BJ (cell line): ENCODE data around the gene GJC1. TPM values are rescaled to one million over a fixed set of nuclear protein-coding genes. Genes with fewer than 3 reads are reported as not detected.
"Not testable (repeated sequence)": the region's sequence is repeated elsewhere in the genome, so short reads cannot be mapped to it uniquely, and the experiment has no call there.

Source experiments
- CTCF ChIA-PET: fragments of 350-600 bp; formaldehyde crosslinking; extraction: SDS; loops from one replicate; lab custom pipeline; 2021; ENCODE audit warnings: antibody characterized with exemption, inconsistent platforms; lab: Yijun Ruan, JAX
- POLR2A ChIA-PET: fragments of 300-600 bp; sonication (Branson Sonifier 250); formaldehyde crosslinking; extraction: SDS; loops from one replicate; lab custom pipeline; 2021; ENCODE audit warnings: antibody characterized with exemption; lab: Charles Lee
- DNase-seq: peaks from one replicate; pipeline ENCODE4 v3.0.0-alpha.2; 2011; ENCODE audit warnings: low read depth
- H3K27me3 ChIP-seq: 2 replicates; pipeline ENCODE4 v1.6.0; 2011; ENCODE audit warnings: low read length; ENCODE audit not compliant: control insufficient read depth, insufficient read depth
- H3K36me3 ChIP-seq: 2 replicates; pipeline ENCODE4 v1.5.1; 2011; ENCODE audit warnings: low read length; ENCODE audit not compliant: control insufficient read depth, insufficient read depth
- H3K4me3 ChIP-seq: 2 replicates; pipeline ENCODE4 v1.5.1; 2011; ENCODE audit warnings: low read depth, mild to moderate bottlenecking, control low read depth, low read length
- CTCF ChIP-seq: IDR thresholded peaks from 2 replicates; pipeline ENCODE4 v1.5.1; 2011; ENCODE audit warnings: low read depth, mild to moderate bottlenecking, control low read depth, inconsistent platforms, low read length, moderate library complexity; ENCODE audit not compliant: insufficient read depth
- polyA plus RNA-seq: library from polyadenylated mRNA; depleted of rRNA; stranded (reverse); fragments of >200 nt; gene quantifications from 2 replicates; pipeline ENCODE4 v1.2.3, GENCODE V29; 2011

Gene GJC1
- polyA plus RNA-seq, 1 experiment = 26.5 TPM

GRCh38 chr17:44812263-44812662 is 17.8 kb downstream of the GJC1 start:
- TF ChIP-seq CTCF = no peak
- no peak overlapping the region for H3K4me3 ChIP-seq
- CTCF ChIA-PET = interaction anchor here (0.7 to 0.8 kb wide), 2 partner anchors 33 to 158 kb away, joined by 5 to 6 read pairs; no protein-coding TSS in a partner anchor
- no peaks in the 10 kb centered on the region; the same call in 1 of the 2 replicates for H3K36me3 ChIP-seq
- POLR2A ChIA-PET = no interaction called here
- no peak for DNase-seq
- no peaks in the 10 kb centered on the region for H3K27me3 ChIP-seq

DNA sequence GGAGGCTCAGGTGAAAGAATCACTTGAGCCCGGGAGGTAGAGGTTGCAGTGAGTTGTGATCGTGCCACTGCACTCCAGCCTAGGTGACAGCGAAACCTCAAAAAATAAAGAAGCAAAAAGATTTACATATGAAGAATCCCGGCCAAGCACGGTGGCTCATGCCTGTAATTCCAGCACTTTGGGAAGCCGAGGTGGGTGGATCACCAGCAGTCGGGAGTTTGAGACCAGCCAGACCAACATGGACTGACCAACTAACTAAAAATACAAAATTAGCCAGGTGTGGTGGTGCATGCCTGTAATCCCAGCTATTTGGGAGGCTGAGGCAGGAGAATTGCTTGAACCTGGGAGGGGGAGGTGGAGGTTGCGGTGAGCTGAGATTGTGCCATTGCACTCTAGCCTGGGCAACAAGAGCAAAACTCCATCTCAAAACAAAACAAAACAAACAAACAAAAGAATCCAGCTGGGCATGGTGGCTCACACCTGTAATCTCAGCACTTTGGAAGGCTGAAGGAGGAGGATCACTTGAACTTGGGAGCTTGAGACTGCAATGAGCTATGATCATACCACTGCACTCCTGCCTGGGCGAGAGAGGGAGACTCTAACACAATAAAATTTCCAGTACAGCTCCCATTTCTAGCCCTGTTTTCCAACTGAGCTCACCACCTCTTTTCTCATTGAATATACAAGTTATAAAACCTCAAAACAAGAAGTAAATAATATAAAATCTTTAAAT is 21.3 kb downstream of the GJC1 start:
- H3K27me3 ChIP-seq, H3K4me3 ChIP-seq, DNase-seq, H3K36me3 ChIP-seq, POLR2A ChIA-PET: not testable (repeated sequence)
- CTCF ChIA-PET = interaction anchor here (1.1 kb wide), 1 partner anchor 70 kb away, joined by 3 read pairs; no protein-coding TSS in a partner anchor

- TF ChIP-seq CTCF = no peak
- no peak for DNase-seq
- Histone ChIP-seq H3K27me3 (no peaks in the 10 kb centered on the region), H3K4me3 (no peak overlapping the region), H3K36me3 (peaks cover 7% of the 10 kb centered on the region)
- POLR2A ChIA-PET = no interaction called here
- CTCF ChIA-PET = interaction anchor here (1.1 kb wide), 1 partner anchor 70 kb away, joined by 3 read pairs; no protein-coding TSS in a partner anchor
Measured at GRCh38 chr17:44808156-44808555, 21.9 kb downstream of the GJC1 start.

GRCh38 chr17:44807817-44808155 is 22.3 kb downstream of the GJC1 start:
- CTCF ChIA-PET = interaction anchor here (1.1 kb wide), 2 partner anchors 28 to 71 kb away, joined by 3 read pairs; no protein-coding TSS in a partner anchor
- POLR2A ChIA-PET = no interaction called here
- no peak for DNase-seq
- Histone ChIP-seq H3K27me3 (no peaks in the 10 kb centered on the region), H3K36me3 (peaks cover 7% of the 10 kb centered on the region), H3K4me3 (no peak overlapping the region)
- no peak for TF ChIP-seq CTCF

GRCh38 chr17:44807093-44807816 is 22.8 kb downstream of the GJC1 start:
- POLR2A ChIA-PET = no interaction called here

More at GRCh38 chr17:44807093-44807816, 22.8 kb downstream of the GJC1 start:
- no peak for TF ChIP-seq CTCF
- no peaks in the 10 kb centered on the region for H3K27me3 ChIP-seq
- peaks cover 7% of the 10 kb centered on the region for H3K36me3 ChIP-seq
- H3K4me3 ChIP-seq = no peak overlapping the region
- CTCF ChIA-PET = interaction anchor here (1.1 kb wide), 1 partner anchor 28 kb away, joined by 3 read pairs; no protein-coding TSS in a partner anchor
- no peak for DNase-seq
